Vagina (tissue), 2 donors: ENCODE results near the gene PRSS57. TPM values are rescaled to one million over a fixed set of nuclear protein-coding genes. Genes with fewer than 3 reads are reported as not detected.

Experiments
- DNase-seq, 2 donors: peaks; one replicate each; pipeline ENCODE4 v3.0.0-alpha.2; 2017; ENCODE audit errors: extremely low spot score in 2 of 2
- H3K27ac ChIP-seq: fragments of 200-600 bp; sonication (generic); one replicate; pipeline ENCODE4 v1.5.1; 2019
- H3K27me3 ChIP-seq: fragments of 200-600 bp; sonication (generic); one replicate; pipeline ENCODE4 v1.5.1; 2019
- H3K36me3 ChIP-seq, 2 donors: fragments of 200-600 bp; sonication (generic); one replicate each; pipeline ENCODE4 v1.5.1; 2017 to 2019
- H3K4me1 ChIP-seq: fragments of 200-600 bp; sonication (generic); one replicate; pipeline ENCODE4 v1.5.1; 2019
- H3K4me3 ChIP-seq, 2 donors: fragments of 200-600 bp; sonication (generic); 1 replicate in 1 of 2; 2 replicates in 1 of 2; pipeline ENCODE4 v1.5.1; 2016 to 2019
- H3K9me3 ChIP-seq: fragments of 200-600 bp; sonication (generic); one replicate; pipeline ENCODE4 v1.5.1; 2019
- CTCF ChIP-seq, 3 experiments: fragments of 450-650 bp in 2 of 3; fragments of 200-600 bp in 1 of 3; sonication (generic) in 1 of 3; IDR thresholded peaks; one replicate each; pipeline ENCODE4 v1.5.1; 2017 to 2019; ENCODE audit warnings: antibody characterized with exemption in 3 of 3, mild to moderate bottlenecking in 2 of 3, moderate library complexity in 2 of 3
- POLR2A ChIP-seq, 2 donors: fragments of 450-650 bp; IDR thresholded peaks; one replicate each; pipeline ENCODE4 v1.6.1; 2017; ENCODE audit warnings: antibody characterized with exemption in 2 of 2, mild to moderate bottlenecking in 2 of 2, moderate library complexity in 2 of 2
- POLR2AphosphoS5 ChIP-seq, 2 donors: sonication (generic); formaldehyde crosslinking; IDR thresholded peaks; one replicate each; pipeline ENCODE4 v1.9.0; 2017; ENCODE audit warnings: antibody characterized with exemption in 2 of 2, mild to moderate bottlenecking in 2 of 2, low read depth in 1 of 2; ENCODE audit not compliant: insufficient read depth in 1 of 2
- intact Hi-C: fragments of 100-400 bp; cut with DNase I; formaldehyde crosslinking; loops from one replicate; pipeline ENCODE4 v1.15.1; 2023
- total RNA-seq: library from RNA; depleted of rRNA; stranded (reverse); fragments of >200 nt; gene quantifications from one replicate; pipeline ENCODE4 v1.2.3, GENCODE V29; 2016

Gene PRSS57
- total RNA-seq, 1 donor from 2014 or later: not detected

DNA sequence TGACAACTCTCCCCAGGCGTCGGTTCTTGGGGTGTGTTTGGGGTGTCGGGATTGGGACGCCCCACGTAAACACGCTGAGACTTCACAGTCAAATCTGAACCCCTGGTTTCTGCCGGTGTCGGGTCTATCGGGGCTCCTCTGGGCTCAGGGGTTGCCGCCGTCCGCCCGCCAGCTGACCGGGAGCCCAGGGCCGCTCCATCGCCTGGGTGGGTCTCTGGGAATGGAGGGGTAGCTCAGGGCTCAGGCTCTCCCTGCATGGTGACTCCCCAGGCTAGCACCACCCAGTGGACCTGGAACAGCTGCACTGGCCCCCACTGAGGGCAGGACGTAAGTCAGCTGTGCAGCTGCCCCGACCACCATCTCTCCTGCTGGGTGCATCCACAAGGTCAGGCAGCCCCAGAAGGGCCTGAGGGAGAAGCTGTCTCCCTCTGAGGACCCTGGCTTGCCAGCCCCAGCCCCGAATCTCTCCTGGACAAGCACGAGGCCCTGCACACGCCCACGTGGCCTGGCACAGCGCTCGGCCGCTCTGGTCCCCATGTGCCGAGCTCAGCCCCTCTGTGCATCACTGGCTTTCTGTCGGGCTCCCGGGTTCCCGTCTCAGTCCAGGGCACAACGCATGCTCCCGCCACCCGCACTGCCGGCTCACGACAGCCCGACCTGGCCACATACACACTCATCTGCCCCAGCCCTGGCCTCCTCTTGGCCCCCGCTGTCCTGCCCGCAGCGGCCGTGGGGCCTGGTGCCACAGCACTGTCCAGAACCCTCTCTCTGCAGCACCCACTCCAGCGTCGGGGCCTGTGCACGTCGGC is 38.3 kb downstream of the PRSS57 start:
- TF ChIP-seq CTCF (IDR thresholded peaks at IDR 0.05): no peak
- intact Hi-C loops: no loop called here
- no peaks in the 10 kb centered on the region for H3K27me3 ChIP-seq
- peaks cover 50% of the 10 kb centered on the region for H3K4me1 ChIP-seq
- peaks cover 0 to 9% of the 10 kb centered on the region in 2 donors for H3K36me3 ChIP-seq
- H3K27ac ChIP-seq: no peak overlapping the region
- H3K4me3 ChIP-seq: no peak overlapping the region
- no peaks in the 10 kb centered on the region for H3K9me3 ChIP-seq
- DNase-seq: no peak

DNA sequence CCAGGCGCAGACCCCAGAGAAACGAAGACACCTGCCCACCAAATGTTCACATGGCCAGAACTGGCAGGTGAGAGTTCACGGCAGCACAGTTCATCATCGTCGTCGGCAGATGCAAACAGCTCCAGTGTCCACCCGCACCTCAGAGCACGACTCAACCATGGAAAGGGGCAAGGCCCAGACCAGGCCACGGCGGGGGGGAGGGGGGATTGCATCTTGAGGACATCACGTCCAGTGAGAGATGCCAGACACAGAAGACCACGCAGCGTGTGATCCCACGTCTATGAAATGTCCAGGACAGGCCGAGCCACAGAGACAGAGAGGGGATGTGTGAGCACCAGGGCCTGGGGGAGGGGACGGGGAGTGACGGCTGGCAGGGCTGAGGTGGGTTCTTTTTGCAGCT is 39.6 kb downstream of the PRSS57 start:
- Histone ChIP-seq H3K36me3 (peaks cover 0 to 22% of the 10 kb centered on the region in 2 donors), H3K4me1 (peaks cover 37% of the 10 kb centered on the region), H3K27ac (no peak overlapping the region), H3K9me3 (no peaks in the 10 kb centered on the region), H3K27me3 (no peaks in the 10 kb centered on the region), H3K4me3 (no peak overlapping the region)
- DNase-seq: no peak
- TF ChIP-seq POLR2AphosphoS5 (IDR thresholded peaks at IDR 0.05; ENCODE audit: insufficient read depth in 1 of 2, low read depth in 1 of 2): no peak
- TF ChIP-seq CTCF (IDR thresholded peaks at IDR 0.05): no peak
- no peak for TF ChIP-seq POLR2A (IDR thresholded peaks at IDR 0.05)
- intact Hi-C loops: no loop called here

- DNase-seq: no peak
- no peaks in the 10 kb centered on the region for H3K9me3 ChIP-seq
- H3K27ac ChIP-seq: no peak overlapping the region
- no peak for TF ChIP-seq POLR2A (IDR thresholded peaks at IDR 0.05)
- TF ChIP-seq CTCF (IDR thresholded peaks at IDR 0.05): no peak
- TF ChIP-seq POLR2AphosphoS5 (IDR thresholded peaks at IDR 0.05; ENCODE audit: insufficient read depth in 1 of 2, low read depth in 1 of 2): no peak
- intact Hi-C loops: no loop called here
- peaks cover 14% of the 10 kb centered on the region for H3K4me1 ChIP-seq
- H3K36me3 ChIP-seq: peaks cover 0 to 41% of the 10 kb centered on the region in 2 donors
- no peaks in the 10 kb centered on the region for H3K27me3 ChIP-seq
- H3K4me3 ChIP-seq: no peak overlapping the region
Observed at GRCh38 chr19:653425-653824, 41.8 kb downstream of the PRSS57 start.

DNA sequence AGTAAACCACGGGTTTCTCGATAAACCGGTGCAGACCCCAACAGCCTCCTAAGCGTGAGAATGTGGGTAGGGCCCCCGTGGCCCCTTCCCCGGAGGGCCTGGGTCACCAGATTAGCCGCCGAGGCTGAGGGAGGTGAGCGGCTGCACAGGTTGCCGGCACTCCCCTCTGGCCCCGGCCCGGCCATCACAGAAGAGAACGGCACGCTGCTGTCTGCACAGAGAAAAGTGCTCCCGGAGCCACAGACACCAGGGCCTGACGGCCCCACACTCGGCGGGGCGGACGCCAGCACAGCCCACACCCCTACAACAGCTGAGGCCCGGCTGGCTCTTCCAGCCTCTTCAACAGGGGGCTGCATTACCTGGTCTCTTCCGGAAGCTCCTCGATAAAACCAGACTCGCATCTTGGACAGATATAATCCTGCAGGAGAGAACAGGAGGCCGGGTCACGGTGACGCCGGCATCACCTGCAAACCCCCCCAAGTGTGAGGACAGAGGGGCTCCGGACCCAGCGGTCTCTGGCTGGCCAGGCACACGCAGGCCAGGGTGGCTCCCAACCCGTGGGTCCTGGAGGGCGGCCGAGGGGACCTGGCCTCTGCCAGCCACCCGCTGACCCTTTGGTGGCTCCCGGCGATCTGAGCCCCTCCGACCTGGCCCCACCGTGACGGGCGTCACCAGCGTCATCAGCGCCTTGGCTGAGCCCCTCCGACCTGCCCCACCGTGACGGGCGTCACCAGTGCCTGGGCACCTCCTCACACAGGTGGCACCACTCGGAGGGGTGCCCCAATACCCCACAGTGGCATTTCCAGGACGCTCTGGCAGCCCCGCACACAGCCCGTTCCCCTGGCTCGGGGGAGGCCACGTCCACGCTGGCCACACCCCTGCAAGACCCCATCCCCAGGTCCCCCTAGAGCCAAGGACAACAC is 42.5 kb downstream of the PRSS57 start:
- Histone ChIP-seq H3K4me3 (no peak overlapping the region), H3K9me3 (no peaks in the 10 kb centered on the region), H3K27ac (no peak overlapping the region), H3K27me3 (no peaks in the 10 kb centered on the region), H3K4me1 (peaks cover 7% of the 10 kb centered on the region), H3K36me3 (peaks cover 0 to 47% of the 10 kb centered on the region in 2 donors)
- no peak for TF ChIP-seq CTCF (IDR thresholded peaks at IDR 0.05)
- intact Hi-C loops: no loop called here
- no peak for DNase-seq

GRCh38 chr19:651991-652390 is 43.3 kb downstream of the PRSS57 start:
- TF ChIP-seq POLR2A (IDR thresholded peaks at IDR 0.05) (no peak), CTCF (IDR thresholded peaks at IDR 0.05) (no peak), POLR2AphosphoS5 (IDR thresholded peaks at IDR 0.05; ENCODE audit: insufficient read depth in 1 of 2, low read depth in 1 of 2) (no peak)
- H3K9me3 ChIP-seq: no peaks in the 10 kb centered on the region
- peaks cover under 1% of the 10 kb centered on the region for H3K4me1 ChIP-seq
- H3K27me3 ChIP-seq: no peaks in the 10 kb centered on the region
- DNase-seq: no peak
- H3K27ac ChIP-seq: no peak overlapping the region
- intact Hi-C loops: no loop called here
- peaks cover 0 to 54% of the 10 kb centered on the region in 2 donors for H3K36me3 ChIP-seq
- no peak overlapping the region for H3K4me3 ChIP-seq
